GM19468 (cell line): ENCODE data around the gene NCAPD2.
"Not testable (repeated sequence)": the region's sequence is repeated elsewhere in the genome, so short reads cannot be mapped to it uniquely, and the experiment has no call there.

Experiments
- ATAC-seq: cut with Tn5 transposase; IDR thresholded peaks from one replicate; pipeline ENCODE4 v1.9.1; 2021; ENCODE audit warnings: mild to moderate bottlenecking, moderate library complexity, moderate number of reproducible peaks; ENCODE audit not compliant: unreplicated experiment; ENCODE audit errors: extremely low read depth

NCAPD2 gene

GRCh38 chr12:6548966-6549683 lies 55.2 kb downstream of the NCAPD2 start:
- ATAC-seq, result no peak

GRCh38 chr12:6549684-6550151 lies 55.8 kb downstream of the NCAPD2 start:
- ATAC-seq, result no peak

GRCh38 chr12:6550294-6551062 lies 56.6 kb downstream of the NCAPD2 start:
- ATAC-seq, result no peak

GRCh38 chr12:6551063-6551461 lies 57.2 kb downstream of the NCAPD2 start:
- ATAC-seq, result no peak

DNA sequence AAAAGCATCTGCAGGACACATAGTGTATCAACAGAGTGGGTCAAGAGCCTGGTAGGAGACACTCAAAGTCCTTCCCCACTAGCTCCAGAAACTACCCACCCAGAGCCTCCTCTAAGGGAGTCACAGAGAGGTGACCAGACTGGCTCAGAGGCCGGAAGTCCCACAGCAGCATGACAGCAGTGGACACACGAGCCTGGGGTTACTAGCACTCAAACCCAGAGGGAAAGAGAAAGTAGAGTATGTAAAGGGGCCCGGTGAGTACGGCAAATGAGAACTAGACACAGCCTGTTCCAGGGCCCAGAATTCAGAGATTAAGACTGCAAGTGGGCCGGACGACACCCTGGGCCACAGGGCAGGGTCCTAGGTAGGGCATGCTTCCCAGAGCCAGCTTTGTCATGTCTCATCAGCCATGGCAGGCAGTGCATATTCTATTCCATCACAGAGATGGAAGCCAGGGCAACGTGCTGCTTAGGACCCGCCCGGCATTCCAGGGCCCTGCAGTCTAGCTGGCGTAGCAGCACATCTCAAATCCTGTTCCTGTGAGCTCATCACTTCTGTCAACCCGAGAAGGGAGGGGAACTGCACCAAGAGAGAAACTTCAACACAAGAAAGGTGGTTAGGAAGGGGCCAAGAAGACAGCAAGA lies 57.7 kb downstream of the NCAPD2 start:
- no peak for ATAC-seq

DNA sequence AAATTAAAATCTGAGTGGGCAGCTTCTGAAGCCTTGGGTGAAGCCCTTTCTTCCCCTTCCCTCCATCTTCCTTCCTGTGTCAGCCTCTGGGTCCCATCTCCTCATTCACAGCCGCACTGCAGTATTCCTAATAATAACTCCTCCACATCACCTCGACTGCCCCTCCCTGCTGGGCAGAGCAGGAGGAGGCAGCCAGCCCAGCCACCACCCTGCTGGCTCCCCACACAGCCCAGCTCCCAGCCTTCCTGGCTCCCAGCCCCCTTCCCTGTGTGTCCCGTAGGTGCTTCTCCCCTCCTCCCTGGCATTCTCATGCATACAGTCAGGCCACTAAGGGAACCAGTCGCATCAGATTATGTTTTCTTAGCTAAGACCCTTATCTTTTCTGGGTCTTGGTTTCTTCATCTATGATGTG lies 58.2 kb downstream of the NCAPD2 start:
- ATAC-seq, result no peak

GRCh38 chr12:6553051-6553868 lies 59.4 kb downstream of the NCAPD2 start:
- no peak for ATAC-seq

DNA sequence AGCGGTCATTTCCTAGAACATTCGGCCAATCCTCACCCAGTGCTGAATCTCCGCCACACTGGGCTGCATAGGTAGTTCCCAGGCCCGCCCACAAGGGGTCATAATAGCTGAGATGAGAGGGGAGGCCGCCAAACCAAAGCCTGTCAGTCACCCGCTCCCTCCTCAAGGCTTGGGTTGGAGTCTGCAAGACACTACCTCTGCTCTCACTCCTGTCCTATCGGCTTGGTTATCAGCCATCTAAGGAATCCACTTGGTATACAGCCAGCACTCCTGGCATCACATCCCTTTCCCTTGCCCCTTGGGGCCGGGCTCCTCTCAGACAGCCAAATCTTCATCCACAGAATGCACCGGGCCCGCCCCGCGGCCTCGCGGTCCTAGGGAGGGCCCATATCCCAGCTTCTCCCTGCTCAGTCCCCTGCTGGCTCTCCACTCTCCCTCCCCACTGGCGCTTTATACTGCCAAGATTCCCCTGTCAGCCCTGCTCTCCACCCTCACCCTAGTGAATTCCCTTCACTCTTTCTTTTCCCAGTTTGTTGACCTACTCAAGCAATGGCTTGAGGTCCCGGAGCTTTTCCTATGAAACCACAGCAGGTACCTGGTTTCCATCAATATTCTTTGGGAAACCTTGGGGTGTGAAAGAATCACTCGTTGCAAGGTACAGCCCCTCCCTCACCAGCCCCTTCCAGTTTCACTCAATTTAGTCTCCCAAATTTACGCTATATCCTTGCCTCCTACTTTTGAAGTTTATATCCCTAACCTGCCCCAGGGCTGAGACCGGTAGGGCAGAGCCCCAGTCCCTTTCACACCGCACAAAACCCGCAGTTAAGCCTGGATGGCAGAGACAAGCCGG lies 60.5 kb downstream of the NCAPD2 start:
- no peak for ATAC-seq

GRCh38 chr12:6555018-6555691 lies 61.3 kb downstream of the NCAPD2 start:
- no peak for ATAC-seq

GRCh38 chr12:6556496-6556817 lies 62.6 kb downstream of the NCAPD2 start:
- not testable (repeated sequence) for ATAC-seq

- no peak for ATAC-seq
Measured at GRCh38 chr12:6556857-6557256, 63.0 kb downstream of the NCAPD2 start.

DNA sequence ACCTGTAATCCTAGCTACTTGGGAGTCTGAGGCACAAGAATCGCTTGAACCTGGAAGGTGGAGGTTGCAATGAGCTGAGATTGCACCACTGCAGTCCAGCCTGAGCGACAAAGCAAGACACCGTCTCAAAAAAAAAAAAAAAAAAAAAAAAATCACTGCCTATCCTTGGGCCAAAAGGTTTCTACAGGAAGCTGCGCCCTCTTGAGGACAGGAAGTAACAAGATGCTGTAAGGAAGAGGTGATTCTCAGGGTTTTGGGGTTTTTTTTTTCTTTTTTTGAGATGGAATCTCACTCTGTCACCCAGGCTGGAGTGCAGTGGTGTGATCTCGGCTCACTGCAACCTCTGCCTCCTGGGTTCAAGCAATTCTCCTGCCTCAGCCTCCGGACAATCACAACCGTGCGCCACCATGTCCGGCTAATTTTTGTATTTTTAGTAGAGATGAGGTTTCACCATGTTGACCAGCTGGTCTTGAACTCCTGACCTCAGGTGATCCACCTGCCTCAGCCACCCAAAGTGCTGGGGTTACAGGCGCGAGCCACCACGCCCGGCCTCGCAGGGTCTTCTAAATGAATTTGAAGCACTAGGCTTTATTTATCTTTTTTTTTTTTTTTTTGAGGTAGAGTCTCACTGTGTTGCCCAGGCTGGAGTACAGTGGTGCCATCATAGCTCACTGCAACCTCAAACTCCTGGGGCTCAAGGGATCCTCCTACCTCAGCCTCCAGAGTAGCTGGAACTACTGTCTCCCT lies 64.3 kb downstream of the NCAPD2 start:
- not testable (repeated sequence) for ATAC-seq

- no peak for ATAC-seq
Measured at GRCh38 chr12:6559500-6559899, 65.6 kb downstream of the NCAPD2 start.

- no peak for ATAC-seq
Measured at GRCh38 chr12:6560501-6561205, 66.8 kb downstream of the NCAPD2 start.

DNA sequence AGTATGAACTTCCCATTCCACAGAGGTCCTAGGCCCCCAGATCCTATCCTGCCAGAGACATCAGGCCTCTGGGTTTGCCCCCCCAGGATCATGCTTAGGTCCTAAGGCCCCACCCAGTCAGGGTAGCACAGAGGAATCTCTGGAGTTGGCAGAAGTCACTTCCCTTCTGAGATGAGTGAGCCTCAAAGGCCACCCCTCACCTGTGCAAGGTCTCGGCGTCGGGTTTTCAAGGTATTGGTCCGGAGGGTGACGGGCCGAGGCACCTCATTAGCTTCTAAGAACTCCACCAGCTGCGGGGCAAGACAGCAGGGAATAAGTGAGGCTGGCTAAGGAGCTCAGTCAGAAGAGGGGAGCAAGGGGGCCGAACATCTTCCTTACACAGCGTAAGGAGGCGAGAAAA lies 69.0 kb downstream of the NCAPD2 start:
- ATAC-seq, result no peak

GRCh38 chr12:6563448-6564050 lies 69.6 kb downstream of the NCAPD2 start:
- no peak for ATAC-seq

DNA sequence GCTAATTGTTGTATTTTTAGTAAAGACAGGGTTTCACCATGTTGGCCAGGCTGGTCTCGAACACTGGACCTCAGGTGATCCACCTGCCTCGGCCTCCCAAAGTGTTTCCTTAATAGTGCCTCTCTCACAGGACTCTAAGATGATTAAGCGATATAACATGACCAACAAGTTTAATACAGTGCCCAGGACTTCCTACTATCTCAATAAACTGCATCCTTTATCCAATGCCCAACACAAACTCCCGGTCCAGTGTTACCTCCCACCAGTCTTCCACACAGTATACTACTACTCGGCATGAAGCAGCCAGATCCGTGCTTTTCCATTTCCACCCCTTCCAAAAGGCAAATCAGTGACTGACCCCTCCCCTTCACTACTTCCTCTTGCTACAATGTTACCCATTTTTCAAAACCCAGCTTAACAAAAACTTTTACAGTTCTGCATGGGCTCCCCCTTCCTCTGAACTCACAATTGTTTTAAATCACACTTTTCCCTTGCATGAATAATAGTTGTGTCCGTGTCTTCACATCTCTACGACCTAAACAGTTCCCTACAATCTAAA lies 73.3 kb downstream of the NCAPD2 start:
- ATAC-seq, result no peak
